GM20431 (cell line): Measurements from ENCODE around the gene UTS2.

Source experiments
- in situ Hi-C: fragments of 300-500 bp; cut with MseI, MboI; formaldehyde crosslinking; loops from one replicate; pipeline ENCODE4 v1.15.0; 2020; ENCODE audit warnings: low sequenced_read_pairs; ENCODE audit not compliant: unreplicated experiment

The UTS2 gene

GRCh38 chr1:7824701-7825100 is 28.2 kb downstream of the UTS2 start:
- in situ Hi-C loops: no loop called here

GRCh38 chr1:7821282-7821681 is 31.6 kb downstream of the UTS2 start:
- in situ Hi-C loops: no loop called here

GRCh38 chr1:7813677-7814373 is 39.0 kb downstream of the UTS2 start:
- in situ Hi-C loops: no loop called here

- in situ Hi-C loops: no loop called here
These were observed 41.4 kb downstream of the UTS2 start for GRCh38 chr1:7811476-7811875.

- in situ Hi-C loops: no loop called here
These were observed 42.5 kb downstream of the UTS2 start for GRCh38 chr1:7810395-7810794.

- in situ Hi-C loops: no loop called here
These were observed 43.1 kb downstream of the UTS2 start for GRCh38 chr1:7809742-7810141.

GRCh38 chr1:7808253-7808844 is 44.5 kb downstream of the UTS2 start:
- in situ Hi-C loops: no loop called here

GRCh38 chr1:7805460-7805859 is 47.4 kb downstream of the UTS2 start:
- in situ Hi-C loops: no loop called here
